ENCODE data around the gene RARB. TPM values are rescaled to one million over a fixed set of nuclear protein-coding genes. Genes with fewer than 3 reads are reported as not detected.

The RARB gene
- total and polyA plus RNA-seq, 2 donors from 2014 or later: 8.3 to 14.7 TPM

- no peak for TF ChIP-seq CTCF (IDR thresholded peaks at IDR 0.05; ENCODE audit: borderline replicate concordance, extremely low read depth, insufficient read depth)
- Histone ChIP-seq H3K27ac (ENCODE audit: low read depth in 2 of 2, low read length in 2 of 2) (no peak overlapping the region), H3K36me3 (ENCODE audit: control insufficient read depth in 2 of 3, insufficient read depth in 3 of 3, low read length in 3 of 3) (no peaks in the 10 kb centered on the region), H3K9me3 (ENCODE audit: control insufficient read depth in 2 of 3, insufficient read depth in 1 of 3, low read length in 3 of 3) (no peaks in the 10 kb centered on the region), H3K4me1 (ENCODE audit: control insufficient read depth in 2 of 3, insufficient read depth in 2 of 3, low read depth in 1 of 3, low read length in 3 of 3) (peaks cover 0 to 6% (median 2%) of the 10 kb centered on the region in 3 donors), H3K27me3 (ENCODE audit: control insufficient read depth, insufficient read depth, low read length) (no peaks in the 10 kb centered on the region), H3K9ac (ENCODE audit: low read length in 3 of 3) (no peak overlapping the region), H3K4me3 (ENCODE audit: low read length in 3 of 3) (no peak overlapping the region)
- peak in 2 of 5 donors; percentile 43 to 52 for DNase-seq
- intact Hi-C loops (cut with DNase I): no loop called here
- FAIRE-seq: no peak
Measured at GRCh38 chr3:25426408-25426807, 1.7 kb upstream of the RARB start.

GRCh38 chr3:25427155-25427554 is 908 bp upstream of the RARB start:
- Histone ChIP-seq H3K4me3 (ENCODE audit: low read length in 3 of 3) (peak overlapping the region; percentile 83 to 89 (median 88)), H3K9me3 (ENCODE audit: control insufficient read depth in 2 of 3, insufficient read depth in 1 of 3, low read length in 3 of 3) (no peaks in the 10 kb centered on the region), H3K36me3 (ENCODE audit: control insufficient read depth in 2 of 3, insufficient read depth in 3 of 3, low read length in 3 of 3) (no peaks in the 10 kb centered on the region), H3K27me3 (ENCODE audit: control insufficient read depth, insufficient read depth, low read length) (no peaks in the 10 kb centered on the region), H3K9ac (ENCODE audit: low read length in 3 of 3) (peak overlapping the region in 2 of 3 donors; percentile 54 to 90), H3K4me1 (ENCODE audit: control insufficient read depth in 2 of 3, insufficient read depth in 2 of 3, low read depth in 1 of 3, low read length in 3 of 3) (peaks cover 0 to 6% (median 0%) of the 10 kb centered on the region in 3 donors), H3K27ac (ENCODE audit: low read depth in 2 of 2, low read length in 2 of 2) (peak overlapping the region; percentile 90 to 91)
- DNase-seq (no peak), FAIRE-seq (no peak)
- no peak for TF ChIP-seq CTCF (IDR thresholded peaks at IDR 0.05; ENCODE audit: borderline replicate concordance, extremely low read depth, insufficient read depth)
- intact Hi-C loops (cut with DNase I): no loop called here

- Histone ChIP-seq H3K36me3 (ENCODE audit: control insufficient read depth in 2 of 3, insufficient read depth in 3 of 3, low read length in 3 of 3) (no peaks in the 10 kb centered on the region), H3K27ac (ENCODE audit: low read depth in 2 of 2, low read length in 2 of 2) (peak overlapping the region; percentile 90 to 91), H3K27me3 (ENCODE audit: control insufficient read depth, insufficient read depth, low read length) (no peaks in the 10 kb centered on the region), H3K9me3 (ENCODE audit: control insufficient read depth in 2 of 3, insufficient read depth in 1 of 3, low read length in 3 of 3) (no peaks in the 10 kb centered on the region), H3K4me1 (ENCODE audit: control insufficient read depth in 2 of 3, insufficient read depth in 2 of 3, low read depth in 1 of 3, low read length in 3 of 3) (peaks cover 0 to 6% (median 0%) of the 10 kb centered on the region in 3 donors), H3K9ac (ENCODE audit: low read length in 3 of 3) (peak overlapping the region; percentile 13 to 90 (median 54)), H3K4me3 (ENCODE audit: low read length in 3 of 3) (peak overlapping the region; percentile 83 to 89 (median 88))
- TF ChIP-seq CTCF (IDR thresholded peaks at IDR 0.05; ENCODE audit: borderline replicate concordance, extremely low read depth, insufficient read depth): no peak
- intact Hi-C loops (cut with DNase I): no loop called here
- FAIRE-seq (no peak), DNase-seq (no peak)
Measured at GRCh38 chr3:25427563-25427941, 511 bp upstream of the RARB start.
